HepG2 (cell line): Measurements from ENCODE around the gene USP20.

Experiments
- ELF1 ChIP-seq: sonication (generic); formaldehyde crosslinking; IDR thresholded peaks from 2 replicates; pipeline ENCODE4 v1.4.0; 2020; ENCODE audit warnings: missing genetic modification reagents
- FOXM1 ChIP-seq: sonication (generic); formaldehyde crosslinking; IDR thresholded peaks from 2 replicates; pipeline ENCODE4 v1.5.0; 2020; ENCODE audit warnings: missing genetic modification reagents
- KLF9 ChIP-seq: IDR thresholded peaks from 2 replicates; pipeline ENCODE4 v1.6.1; 2016; ENCODE audit warnings: low read depth
- MTA1 ChIP-seq: sonication (generic); formaldehyde crosslinking; IDR thresholded peaks from 2 replicates; pipeline ENCODE4 v1.4.0; 2020; ENCODE audit warnings: missing genetic modification reagents, mild to moderate bottlenecking, borderline replicate concordance
- RFX5 ChIP-seq: IDR thresholded peaks from 2 replicates; pipeline ENCODE4 v1.6.1; 2011; ENCODE audit warnings: low read depth, low read length, improper control_type of control experiment
- TAF15 ChIP-seq: fragments of 200-400 bp; formaldehyde crosslinking; IDR thresholded peaks from one replicate; pipeline ENCODE4 v1.6.1; 2018; ENCODE audit warnings: mild to moderate bottlenecking, low read depth, low read length; ENCODE audit not compliant: poor library complexity, severe bottlenecking
- ZNF274 ChIP-seq: sonication (generic); formaldehyde crosslinking; IDR thresholded peaks from 2 replicates; pipeline ENCODE4 v1.5.1; 2020; ENCODE audit warnings: mild to moderate bottlenecking, missing genetic modification reagents
- ZNF766 ChIP-seq: sonication (generic); formaldehyde crosslinking; IDR thresholded peaks from 2 replicates; pipeline ENCODE4 v1.5.0; 2020; ENCODE audit warnings: missing genetic modification reagents, borderline replicate concordance

- TF ChIP-seq ZNF274 (CRISPR knock-in tag) (no peak), KLF9 (CRISPR knock-in tag) (no peak), ELF1 (CRISPR knock-in tag) (no peak), ZNF766 (CRISPR knock-in tag) (no peak), TAF15 (no peak), FOXM1 (CRISPR knock-in tag) (no peak), MTA1 (CRISPR knock-in tag) (no peak), RFX5 (no peak)
These were observed 16.6 kb downstream of the USP20 start for GRCh38 chr9:129851821-129852220.
